ENCODE data around the gene MOCOS. TPM values are rescaled to one million over a fixed set of nuclear protein-coding genes. Genes with fewer than 3 reads are reported as not detected.

MOCOS gene
- total and polyA plus RNA-seq, 2 of the 13 experiments (the other 11 are each of a cell fraction or from before 2014, with no cell fraction given), result 7.7 to 15.4 TPM

DNA sequence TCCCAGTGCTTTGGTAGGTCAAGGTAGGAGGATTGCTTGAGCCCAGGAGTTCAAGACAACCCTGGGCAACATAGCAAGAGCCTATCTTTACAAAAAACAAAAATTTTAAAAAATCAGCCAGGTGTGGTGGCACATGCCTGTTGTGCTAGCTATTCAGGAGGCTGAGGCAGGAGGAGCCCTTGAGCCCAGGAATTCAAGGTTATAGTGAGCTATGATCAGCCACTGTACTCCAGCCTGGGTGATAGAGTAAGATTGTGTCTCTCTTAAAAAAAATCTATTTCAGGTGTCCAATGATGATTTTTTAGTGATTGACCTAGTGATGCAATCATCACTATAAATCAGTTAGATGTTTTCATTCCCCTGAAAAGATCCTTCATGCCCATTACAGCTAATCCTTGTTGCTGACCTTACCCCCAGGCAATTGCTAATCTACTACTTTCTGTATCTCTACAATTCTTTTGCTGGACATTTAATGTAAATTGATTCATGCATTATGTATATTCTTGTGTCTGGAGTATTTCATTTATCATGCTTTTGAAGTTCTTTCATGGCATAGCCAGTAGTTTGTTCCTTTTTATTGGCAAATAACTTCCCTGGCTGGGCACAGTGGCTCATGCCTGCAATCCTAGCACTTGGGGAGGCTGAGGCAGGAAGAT, 10.3 kb downstream of the MOCOS start:
- CTCF ChIA-PET (ENCODE audit: low intra/inter-chr PET ratio, low total read pairs), result no interaction called here
- no peak overlapping the region for H3K4me3 ChIP-seq (replicated peaks in 1 of 3; ENCODE audit: insufficient read depth in 1 of 3, low read depth in 2 of 3, low read length in 3 of 3)
- H3K4me2 ChIP-seq (ENCODE audit: low read depth, low read length), result no peak overlapping the region
- H3K36me3 ChIP-seq (replicated peaks in 1 of 2; ENCODE audit: control insufficient read depth in 1 of 2, insufficient read depth in 2 of 2, low read length in 2 of 2), result peaks cover 0 to 4% of the 10 kb centered on the region in 2 experiments; a peak in 1 of 5 replicates
- H3K4me1 ChIP-seq (ENCODE audit: insufficient read depth, low read length), result no peaks in the 10 kb centered on the region; the same call in 1 of the 2 replicates
- no peak for DNase-seq (ENCODE audit: low spot score)
- ATAC-seq, result peak; percentile 65
- BruUV-seq (replicated peaks), result no TSS peak
- H3K9me3 ChIP-seq (ENCODE audit: low read length), result no peaks in the 10 kb centered on the region
- intact Hi-C loops (cut with micrococcal nuclease; ENCODE audit: unreplicated experiment) (no loop called here), in situ Hi-C loops (cut with HindIII; ENCODE audit: extremely low pct_ligation_motif_present, low pct_unique_long_range_greater_than_20kb) (no loop called here)
- no peak overlapping the region for H3K27ac ChIP-seq (ENCODE audit: extremely low read length, insufficient read depth, low read length)
- H3K27me3 ChIP-seq (ENCODE audit: control insufficient read depth in 1 of 2, insufficient read depth in 2 of 2, low read length in 2 of 2), result no peaks in the 10 kb centered on the region
- no peak overlapping the region for H2AFZ ChIP-seq (ENCODE audit: low read length)
- POLR2A ChIA-PET, result interaction anchor here (0.5 to 1.5 kb wide), 2 partner anchors 9 to 66 kb away, joined by 3 to 9 read pairs; partner anchors contain the start of gene MOCOS
- no peak overlapping the region for H3K9ac ChIP-seq (ENCODE audit: insufficient read depth, low read depth, low read length)
- H3K79me2 ChIP-seq (ENCODE audit: insufficient read depth, low read length), result no peaks in the 10 kb centered on the region
- no peaks in the 10 kb centered on the region for H4K20me1 ChIP-seq (ENCODE audit: insufficient read depth, low read length)
- TF ChIP-seq, protein P1, sequence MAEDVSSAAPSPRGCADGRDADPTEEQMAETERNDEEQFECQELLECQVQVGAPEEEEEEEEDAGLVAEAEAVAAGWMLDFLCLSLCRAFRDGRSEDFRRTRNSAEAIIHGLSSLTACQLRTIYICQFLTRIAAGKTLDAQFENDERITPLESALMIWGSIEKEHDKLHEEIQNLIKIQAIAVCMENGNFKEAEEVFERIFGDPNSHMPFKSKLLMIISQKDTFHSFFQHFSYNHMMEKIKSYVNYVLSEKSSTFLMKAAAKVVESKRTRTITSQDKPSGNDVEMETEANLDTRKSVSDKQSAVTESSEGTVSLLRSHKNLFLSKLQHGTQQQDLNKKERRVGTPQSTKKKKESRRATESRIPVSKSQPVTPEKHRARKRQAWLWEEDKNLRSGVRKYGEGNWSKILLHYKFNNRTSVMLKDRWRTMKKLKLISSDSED (CRISPR knock-in tag; IDR thresholded peaks at IDR 0.05), result no peak
- TF ChIP-seq STAG1 (CRISPR knock-in tag; IDR thresholded peaks at IDR 0.05), result 0 out of 2 replicates have a peak, but pooled peaks have one; percentile 12
- TF ChIP-seq TBX2 (CRISPR knock-in tag; IDR thresholded peaks at IDR 0.05; ENCODE audit: borderline replicate concordance), result no peak
- no peak for TF ChIP-seq PPARG (CRISPR knock-in tag; conservative IDR thresholded peaks at IDR 0.05)
- peak; percentile 36 for FAIRE-seq

DNA sequence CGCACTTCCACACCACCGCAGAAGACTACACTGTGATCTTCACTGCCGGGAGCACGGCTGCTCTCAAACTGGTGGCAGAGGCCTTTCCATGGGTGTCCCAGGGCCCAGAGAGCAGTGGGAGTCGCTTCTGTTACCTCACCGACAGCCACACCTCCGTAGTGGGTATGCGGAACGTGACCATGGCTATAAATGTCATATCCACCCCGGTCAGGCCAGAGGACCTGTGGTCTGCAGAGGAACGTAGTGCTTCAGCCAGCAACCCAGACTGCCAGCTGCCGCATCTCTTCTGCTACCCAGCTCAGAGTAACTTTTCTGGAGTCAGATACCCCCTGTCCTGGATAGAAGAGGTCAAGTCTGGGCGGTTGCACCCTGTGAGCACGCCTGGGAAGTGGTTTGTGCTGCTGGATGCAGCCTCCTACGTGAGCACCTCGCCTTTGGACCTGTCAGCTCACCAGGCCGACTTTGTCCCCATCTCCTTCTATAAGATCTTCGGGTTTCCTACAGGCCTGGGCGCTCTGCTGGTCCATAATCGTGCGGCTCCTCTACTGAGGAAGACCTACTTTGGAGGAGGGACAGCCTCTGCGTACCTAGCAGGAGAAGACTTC, 12.5 kb downstream of the MOCOS start:
- no peak overlapping the region for H3K27ac ChIP-seq (ENCODE audit: extremely low read length, insufficient read depth, low read length)
- FAIRE-seq (no peak), DNase-seq (ENCODE audit: low spot score) (no peak), ATAC-seq (no peak)
- no peaks in the 10 kb centered on the region for H3K79me2 ChIP-seq (ENCODE audit: insufficient read depth, low read length)
- ChIA-PET POLR2A (no interaction called here), CTCF (ENCODE audit: low intra/inter-chr PET ratio, low total read pairs) (no interaction called here)
- no peak overlapping the region for H2AFZ ChIP-seq (ENCODE audit: low read length)
- BruUV-seq (replicated peaks), result no TSS peak
- in situ Hi-C loops (cut with HindIII; ENCODE audit: extremely low pct_ligation_motif_present, low pct_unique_long_range_greater_than_20kb), result no loop called here
- no peaks in the 10 kb centered on the region for H3K27me3 ChIP-seq (ENCODE audit: control insufficient read depth in 1 of 2, insufficient read depth in 2 of 2, low read length in 2 of 2)
- H3K9me3 ChIP-seq (ENCODE audit: low read length), result no peaks in the 10 kb centered on the region
- intact Hi-C loops (cut with micrococcal nuclease; ENCODE audit: unreplicated experiment), result no loop called here
- over 99% methylated on average over 18 of the region's 22 CpGs for WGBS (ENCODE audit: low lambda C conversion rate)
- H3K4me2 ChIP-seq (ENCODE audit: low read depth, low read length), result no peak overlapping the region
- no peak overlapping the region for H3K9ac ChIP-seq (ENCODE audit: insufficient read depth, low read depth, low read length)
- H3K36me3 ChIP-seq (replicated peaks in 1 of 2; ENCODE audit: control insufficient read depth in 1 of 2, insufficient read depth in 2 of 2, low read length in 2 of 2), result peaks cover 3 to 12% of the 10 kb centered on the region in 2 experiments; a peak in 1 of 5 replicates
- TF ChIP-seq KLF13 (CRISPR knock-in tag; IDR thresholded peaks at IDR 0.05), result no peak
- TF ChIP-seq, protein P2, sequence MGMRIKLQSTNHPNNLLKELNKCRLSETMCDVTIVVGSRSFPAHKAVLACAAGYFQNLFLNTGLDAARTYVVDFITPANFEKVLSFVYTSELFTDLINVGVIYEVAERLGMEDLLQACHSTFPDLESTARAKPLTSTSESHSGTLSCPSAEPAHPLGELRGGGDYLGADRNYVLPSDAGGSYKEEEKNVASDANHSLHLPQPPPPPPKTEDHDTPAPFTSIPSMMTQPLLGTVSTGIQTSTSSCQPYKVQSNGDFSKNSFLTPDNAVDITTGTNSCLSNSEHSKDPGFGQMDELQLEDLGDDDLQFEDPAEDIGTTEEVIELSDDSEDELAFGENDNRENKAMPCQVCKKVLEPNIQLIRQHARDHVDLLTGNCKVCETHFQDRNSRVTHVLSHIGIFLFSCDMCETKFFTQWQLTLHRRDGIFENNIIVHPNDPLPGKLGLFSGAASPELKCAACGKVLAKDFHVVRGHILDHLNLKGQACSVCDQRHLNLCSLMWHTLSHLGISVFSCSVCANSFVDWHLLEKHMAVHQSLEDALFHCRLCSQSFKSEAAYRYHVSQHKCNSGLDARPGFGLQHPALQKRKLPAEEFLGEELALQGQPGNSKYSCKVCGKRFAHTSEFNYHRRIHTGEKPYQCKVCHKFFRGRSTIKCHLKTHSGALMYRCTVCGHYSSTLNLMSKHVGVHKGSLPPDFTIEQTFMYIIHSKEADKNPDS (CRISPR knock-in tag; IDR thresholded peaks at IDR 0.05), result no peak
- peak; percentile 18 for TF ChIP-seq AGO2 (optimal IDR thresholded peaks at IDR 0.05; ENCODE audit: low read depth, low read length)
- no peaks in the 10 kb centered on the region; the same call in 1 of the 2 replicates for H3K4me1 ChIP-seq (ENCODE audit: insufficient read depth, low read length)
- H3K4me3 ChIP-seq (replicated peaks in 1 of 3; ENCODE audit: insufficient read depth in 1 of 3, low read depth in 2 of 3, low read length in 3 of 3), result no peak overlapping the region
- H4K20me1 ChIP-seq (ENCODE audit: insufficient read depth, low read length), result no peaks in the 10 kb centered on the region
